ENCODE results near the gene MOCOS.

- TF ChIP-seq, protein P1, sequence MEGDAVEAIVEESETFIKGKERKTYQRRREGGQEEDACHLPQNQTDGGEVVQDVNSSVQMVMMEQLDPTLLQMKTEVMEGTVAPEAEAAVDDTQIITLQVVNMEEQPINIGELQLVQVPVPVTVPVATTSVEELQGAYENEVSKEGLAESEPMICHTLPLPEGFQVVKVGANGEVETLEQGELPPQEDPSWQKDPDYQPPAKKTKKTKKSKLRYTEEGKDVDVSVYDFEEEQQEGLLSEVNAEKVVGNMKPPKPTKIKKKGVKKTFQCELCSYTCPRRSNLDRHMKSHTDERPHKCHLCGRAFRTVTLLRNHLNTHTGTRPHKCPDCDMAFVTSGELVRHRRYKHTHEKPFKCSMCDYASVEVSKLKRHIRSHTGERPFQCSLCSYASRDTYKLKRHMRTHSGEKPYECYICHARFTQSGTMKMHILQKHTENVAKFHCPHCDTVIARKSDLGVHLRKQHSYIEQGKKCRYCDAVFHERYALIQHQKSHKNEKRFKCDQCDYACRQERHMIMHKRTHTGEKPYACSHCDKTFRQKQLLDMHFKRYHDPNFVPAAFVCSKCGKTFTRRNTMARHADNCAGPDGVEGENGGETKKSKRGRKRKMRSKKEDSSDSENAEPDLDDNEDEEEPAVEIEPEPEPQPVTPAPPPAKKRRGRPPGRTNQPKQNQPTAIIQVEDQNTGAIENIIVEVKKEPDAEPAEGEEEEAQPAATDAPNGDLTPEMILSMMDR (optimal IDR thresholded peaks at IDR 0.05 in 1 of 3, IDR thresholded peaks at IDR 0.05 in 1 of 3, conservative IDR thresholded peaks at IDR 0.05 in 1 of 3; ENCODE audit: extremely low read depth in 1 of 3, insufficient read depth in 2 of 3, low read length in 3 of 3) = no peak
- no peak for TF ChIP-seq EZH2 (IDR thresholded peaks at IDR 0.05; ENCODE audit: low read length)
Measured at GRCh38 chr18:36142751-36143150, 44.5 kb upstream of the MOCOS start.

All from keratinocyte (primary cell).